AG04450 (cell line): ENCODE results near the gene DOCK8. TPM values are rescaled to one million over a fixed set of nuclear protein-coding genes. Genes with fewer than 3 reads are reported as not detected.

Source experiments
- CTCF ChIA-PET: fragments of 300-600, 350-600 bp; formaldehyde crosslinking; extraction: SDS; loops from one replicate; lab custom pipeline; 2022; ENCODE audit warnings: antibody characterized with exemption, inconsistent platforms; lab: Charles Lee
- POLR2A ChIA-PET: fragments of 350-600 bp; formaldehyde crosslinking; extraction: SDS; loops from one replicate; lab custom pipeline; 2021; ENCODE audit warnings: antibody characterized with exemption, inconsistent platforms; lab: Yijun Ruan, JAX
- DNase-seq: peaks from one replicate; pipeline ENCODE4 v3.0.0-alpha.2; 2011; ENCODE audit warnings: low read depth, low spot score
- H3K27ac ChIP-seq: one replicate; pipeline ENCODE4 v1.5.1; 2012; ENCODE audit warnings: low read depth, low read length, control low read depth
- H3K27me3 ChIP-seq: one replicate; pipeline ENCODE4 v1.6.0; 2012; ENCODE audit warnings: low read length; ENCODE audit not compliant: control insufficient read depth, insufficient read depth
- H3K4me3 ChIP-seq: 2 replicates; pipeline ENCODE4 v1.5.1; 2011; ENCODE audit warnings: mild to moderate bottlenecking, low read depth, low read length, control low read depth
- H3K9me3 ChIP-seq: 2 replicates; pipeline ENCODE4 v1.5.1; 2012; ENCODE audit warnings: low read length; ENCODE audit not compliant: control insufficient read depth, insufficient read depth
- CTCF ChIP-seq: IDR thresholded peaks from 2 replicates; pipeline ENCODE4 v1.5.1; 2011; ENCODE audit warnings: low read depth, low read length, control low read depth, inconsistent platforms
- polyA plus RNA-seq: library from polyadenylated mRNA; depleted of rRNA; stranded (reverse); fragments of >200 nt; gene quantifications from 2 replicates; pipeline ENCODE4 v1.2.3, GENCODE V29; 2011

Gene DOCK8
- polyA plus RNA-seq, 1 experiment = not detected

GRCh38 chr9:303502-303901 lies 88.8 kb downstream of the DOCK8 start:
- Histone ChIP-seq H3K4me3 (no peak overlapping the region), H3K9me3 (no peaks in the 10 kb centered on the region), H3K27ac (no peak overlapping the region), H3K27me3 (no peaks in the 10 kb centered on the region)
- CTCF ChIA-PET = no interaction called here
- no peak for TF ChIP-seq CTCF
- no peak for DNase-seq
- POLR2A ChIA-PET = no interaction called here

- Histone ChIP-seq H3K27ac (no peak overlapping the region), H3K4me3 (no peak overlapping the region), H3K27me3 (no peaks in the 10 kb centered on the region), H3K9me3 (no peaks in the 10 kb centered on the region)
- TF ChIP-seq CTCF = no peak
- CTCF ChIA-PET = no interaction called here
- DNase-seq = no peak
- POLR2A ChIA-PET = no interaction called here
Observed at GRCh38 chr9:304106-304505, 89.4 kb downstream of the DOCK8 start.

- TF ChIP-seq CTCF = no peak
- CTCF ChIA-PET = no interaction called here
- H3K27me3 ChIP-seq = no peaks in the 10 kb centered on the region
- POLR2A ChIA-PET = no interaction called here
- no peaks in the 10 kb centered on the region for H3K9me3 ChIP-seq
- H3K4me3 ChIP-seq = no peak overlapping the region
- DNase-seq = no peak
- H3K27ac ChIP-seq = no peak overlapping the region
Observed at GRCh38 chr9:304519-305185, 90.0 kb downstream of the DOCK8 start.

GRCh38 chr9:306907-307306 lies 92.2 kb downstream of the DOCK8 start:
- no peaks in the 10 kb centered on the region for H3K9me3 ChIP-seq
- no peak overlapping the region for H3K4me3 ChIP-seq
- TF ChIP-seq CTCF = no peak
- POLR2A ChIA-PET = no interaction called here
- H3K27me3 ChIP-seq = no peaks in the 10 kb centered on the region
- CTCF ChIA-PET = no interaction called here
- no peak for DNase-seq
- H3K27ac ChIP-seq = no peak overlapping the region

- TF ChIP-seq CTCF = no peak
- no peaks in the 10 kb centered on the region for H3K27me3 ChIP-seq
- ChIA-PET POLR2A (no interaction called here), CTCF (no interaction called here)
- no peaks in the 10 kb centered on the region for H3K9me3 ChIP-seq
- no peak overlapping the region for H3K4me3 ChIP-seq
- no peak overlapping the region for H3K27ac ChIP-seq
- DNase-seq = no peak
Observed at GRCh38 chr9:311841-312240, 97.2 kb downstream of the DOCK8 start.
